H9 (cell line): Measurements from ENCODE around the gene SOCS3. TPM values are rescaled to one million over a fixed set of nuclear protein-coding genes. Genes with fewer than 3 reads are reported as not detected.

Experiments
- DNase-seq: peaks from one replicate; pipeline ENCODE4 v3.0.0-alpha.2; 2017
- H2AFZ ChIP-seq: one replicate; pipeline ENCODE4 v1.6.1; 2013; ENCODE audit warnings: mild to moderate bottlenecking, low read length, control low read depth, moderate library complexity
- H2AK5ac ChIP-seq: 2 replicates; pipeline ENCODE4 v1.6.1; 2013; ENCODE audit warnings: low read length, control low read depth, mixed read lengths; ENCODE audit not compliant: insufficient read length
- H2BK120ac ChIP-seq: one replicate; pipeline ENCODE4 v1.6.1; 2013; ENCODE audit warnings: low read depth, mild to moderate bottlenecking, low read length, control low read depth, inconsistent platforms; ENCODE audit not compliant: poor library complexity, severe bottlenecking
- H2BK12ac ChIP-seq: 2 replicates; pipeline ENCODE4 v1.6.1; 2013; ENCODE audit warnings: low read length, control low read depth, mixed read lengths, low read depth; ENCODE audit not compliant: insufficient read length
- H2BK15ac ChIP-seq: 2 replicates; pipeline ENCODE4 v1.6.1; 2013; ENCODE audit warnings: low read depth, low read length, control low read depth
- H2BK20ac ChIP-seq: one replicate; pipeline ENCODE4 v1.6.1; 2013; ENCODE audit warnings: low read depth, mild to moderate bottlenecking, low read length, control low read depth, inconsistent platforms; ENCODE audit not compliant: poor library complexity, severe bottlenecking
- H2BK5ac ChIP-seq: 2 replicates; pipeline ENCODE4 v1.6.1; 2013; ENCODE audit warnings: low read length, control low read depth, mixed read lengths; ENCODE audit not compliant: insufficient read length
- H3K14ac ChIP-seq: 2 replicates; pipeline ENCODE4 v1.6.1; 2013; ENCODE audit warnings: low read length, control low read depth; ENCODE audit not compliant: insufficient read depth
- H3K18ac ChIP-seq: 2 replicates; pipeline ENCODE4 v1.6.1; 2013; ENCODE audit warnings: low read depth, mild to moderate bottlenecking, mixed read lengths, low read length, control low read depth; ENCODE audit not compliant: insufficient read length
- H3K23ac ChIP-seq: 2 replicates; pipeline ENCODE4 v1.6.1; 2013; ENCODE audit warnings: low read length, control low read depth, mixed read lengths, low read depth; ENCODE audit not compliant: insufficient read length
- H3K23me2 ChIP-seq: 2 replicates; pipeline ENCODE4 v1.6.1; 2013; ENCODE audit warnings: low read depth, mild to moderate bottlenecking, mixed read lengths, low read length, control low read depth; ENCODE audit not compliant: insufficient read length, poor library complexity, severe bottlenecking
- H3K27ac ChIP-seq: 2 replicates; pipeline ENCODE4 v1.5.1; 2013; ENCODE audit warnings: low read length, control low read depth, mixed read lengths, low read depth; ENCODE audit not compliant: insufficient read length
- H3K27me3 ChIP-seq: 2 replicates; pipeline ENCODE4 v1.6.1; 2013; ENCODE audit warnings: low read length, control low read depth, inconsistent platforms; ENCODE audit not compliant: insufficient read depth
- H3K4ac ChIP-seq: 2 replicates; pipeline ENCODE4 v1.6.1; 2013; ENCODE audit warnings: low read depth, mild to moderate bottlenecking, control low read depth, inconsistent platforms, low read length, moderate library complexity
- H3K4me1 ChIP-seq: 2 replicates; pipeline ENCODE4 v1.6.1; 2013; ENCODE audit warnings: low read length, control low read depth, inconsistent platforms; ENCODE audit not compliant: insufficient read depth
- H3K4me2 ChIP-seq: 2 replicates; pipeline ENCODE4 v1.6.1; 2013; ENCODE audit warnings: low read length, control low read depth, mixed read lengths; ENCODE audit not compliant: insufficient read length, insufficient read depth
- H3K56ac ChIP-seq: 2 replicates; pipeline ENCODE4 v1.6.1; 2013; ENCODE audit warnings: low read depth, mild to moderate bottlenecking, mixed read lengths, low read length, control low read depth; ENCODE audit not compliant: insufficient read length
- H3K79me1 ChIP-seq: 2 replicates; pipeline ENCODE4 v1.6.1; 2013; ENCODE audit warnings: low read depth, mild to moderate bottlenecking, moderate library complexity, low read length, control low read depth, inconsistent platforms; ENCODE audit not compliant: insufficient read depth, poor library complexity, severe bottlenecking
- H3K79me2 ChIP-seq: 2 replicates; pipeline ENCODE4 v1.6.1; 2013; ENCODE audit warnings: low read length, control low read depth, inconsistent platforms; ENCODE audit not compliant: insufficient read depth
- H3K9ac ChIP-seq: 2 replicates; pipeline ENCODE4 v1.6.1; 2013; ENCODE audit warnings: low read length, control low read depth, mixed read lengths; ENCODE audit not compliant: insufficient read length; ENCODE audit errors: extremely low read depth
- H3K9me3 ChIP-seq: one replicate; pipeline ENCODE4 v1.6.1; 2013; ENCODE audit warnings: low read depth, low read length, inconsistent platforms; ENCODE audit not compliant: control insufficient read depth
- H3T11ph ChIP-seq: one replicate; pipeline ENCODE4 v1.6.1; 2013; ENCODE audit warnings: mild to moderate bottlenecking, low read length, control low read depth, inconsistent platforms
- H4K20me1 ChIP-seq: one replicate; pipeline ENCODE4 v1.6.1; 2013; ENCODE audit not compliant: control insufficient read depth, insufficient read length, insufficient read depth
- H4K5ac ChIP-seq: 2 replicates; pipeline ENCODE4 v1.6.1; 2013; ENCODE audit warnings: low read depth, mild to moderate bottlenecking, mixed read lengths, low read length, control low read depth; ENCODE audit not compliant: insufficient read length
- H4K8ac ChIP-seq: replicated peaks from 2 replicates; pipeline ENCODE4 v1.6.1; 2013; ENCODE audit warnings: low read length, control low read depth, mixed read lengths, low read depth; ENCODE audit not compliant: insufficient read length
- H4K91ac ChIP-seq: 2 replicates; pipeline ENCODE4 v1.6.1; 2013; ENCODE audit warnings: low read depth, mild to moderate bottlenecking, moderate library complexity, mixed read lengths, low read length, control low read depth; ENCODE audit not compliant: insufficient read length
- H3K27ac Mint-ChIP-seq, 3 experiments: 2 replicates in 2 of 3; 3 replicates in 1 of 3; pipeline ENCODE4 v1.8.0; 2020 to 2021; ENCODE audit warnings: mixed read lengths in 3 of 3, mild to moderate bottlenecking in 1 of 3, moderate library complexity in 1 of 3
- H3K27me3 Mint-ChIP-seq: 2 replicates; pipeline ENCODE4 v1.8.0; 2021; ENCODE audit warnings: low read depth, mild to moderate bottlenecking, moderate library complexity, mixed read lengths
- H3K36me3 Mint-ChIP-seq, 3 experiments: 2 replicates in 2 of 3; 3 replicates in 1 of 3; pipeline ENCODE4 v1.8.0; 2020 to 2021; ENCODE audit warnings: low read depth in 3 of 3, mixed read lengths in 3 of 3; ENCODE audit not compliant: insufficient read depth in 1 of 3
- H3K4me1 Mint-ChIP-seq, 2 experiments: 2 replicates each; pipeline ENCODE4 v1.8.0; 2020; ENCODE audit warnings: mixed read lengths in 2 of 2
- H3K4me3 Mint-ChIP-seq, 2 experiments: 2 replicates in 1 of 2; 3 replicates in 1 of 2; pipeline ENCODE4 v1.8.0; 2020 to 2021; ENCODE audit warnings: mild to moderate bottlenecking in 2 of 2, mixed read lengths in 2 of 2, moderate library complexity in 1 of 2
- H3K9me3 Mint-ChIP-seq, 2 experiments: 2 replicates in 1 of 2; 3 replicates in 1 of 2; pipeline ENCODE4 v1.8.0; 2020; ENCODE audit warnings: mild to moderate bottlenecking in 2 of 2, mixed read lengths in 2 of 2, moderate library complexity in 1 of 2
- CTCF ChIP-seq: fragments of 200-600 bp; sonication (generic); conservative IDR thresholded peaks from 3 replicates; pipeline ENCODE4 v1.8.0; 2021; ENCODE audit warnings: antibody characterized with exemption, mild to moderate bottlenecking
- WGBS: extraction: QIAGEN DNeasy Blood & Tissue Kit; methylation state at CpG from one replicate; pipeline ENCODE4 v1.1.7; 2013; ENCODE audit warnings: missing lambda C conversion rate, low lambda C conversion rate, mixed read lengths; ENCODE audit not compliant: insufficient read length; ENCODE audit errors: extremely low coverage; 5-methylcytosine and 5-hydroxymethylcytosine counted together
- total RNA-seq: library from RNA; stranded (reverse); gene quantifications from 2 replicates; pipeline ENCODE4 v1.2.1, GENCODE V29; 2021

SOCS3 gene
- total RNA-seq, 1 experiment from 2014 or later: 9.5 TPM

- Mint-ChIP-seq H3K9me3 (no peaks in the 10 kb centered on the region), H3K4me1 (peaks cover 56 to 60% of the 10 kb centered on the region in 2 experiments), H3K36me3 (peaks cover 2 to 6% (median 5%) of the 10 kb centered on the region in 3 experiments; a peak in 5 of 7 replicates), H3K27me3 (no peaks in the 10 kb centered on the region), H3K4me3 (peak overlapping the region in 1 of 2 experiments; percentile 42; a peak in 2 of 5 replicates), H3K27ac (peak overlapping the region; percentile 96 to 100 (median 99))
- Histone ChIP-seq H2AFZ (no peak overlapping the region), H2BK5ac (no peak overlapping the region), H2BK120ac (no peak overlapping the region), H3K9me3 (no peaks in the 10 kb centered on the region), H3K18ac (no peak overlapping the region), H3K23ac (no peak overlapping the region), H3K56ac (no peak overlapping the region), H4K8ac (no peak overlapping the region), H3K27ac (no peak overlapping the region), H3K14ac (no peak overlapping the region), H3K4me2 (no peak overlapping the region), H2AK5ac (no peak overlapping the region), H3K27me3 (no peaks in the 10 kb centered on the region), H4K91ac (no peak overlapping the region), H3K79me1 (no peaks in the 10 kb centered on the region), H3T11ph (no peak overlapping the region), H2BK12ac (no peak overlapping the region), H2BK15ac (no peak overlapping the region), H4K20me1 (no peaks in the 10 kb centered on the region), H2BK20ac (no peak overlapping the region), H3K4ac (no peak overlapping the region), H4K5ac (no peak overlapping the region), H3K23me2 (peaks cover 7% of the 10 kb centered on the region), H3K4me1 (peaks cover 2% of the 10 kb centered on the region; the same call in 1 of the 2 replicates), H3K9ac (no peak overlapping the region), H3K79me2 (peaks cover 16% of the 10 kb centered on the region; the same call in 1 of the 2 replicates)
- WGBS: no CpG with 5 or more reads among the region's 9 CpGs
- DNase-seq: no peak
- no peak for TF ChIP-seq CTCF
These were observed 15.7 kb upstream of the SOCS3 start for GRCh38 chr17:78375401-78376151.
